ENCODE data around the gene OR1L8.

Gene OR1L8

GRCh38 chr9:122518226-122518625 lies 65.0 kb downstream of the OR1L8 start:
- DNase-seq (ENCODE audit: low read depth), result no peak
